IMR-90 (cell line): Measurements from ENCODE around the gene CAND1. TPM values are rescaled to one million over a fixed set of nuclear protein-coding genes. Genes with fewer than 3 reads are reported as not detected.

Experiments
- ATAC-seq: fragments of 200-7000 bp; cut with Tn5 transposase; 2 replicates; pipeline ENCODE4 v1.9.1; 2020; ENCODE audit warnings: low read depth, mild to moderate bottlenecking, moderate library complexity
- BruUV-seq: library from RNA; stranded (reverse); fragments of 400-500 nt; replicated peaks from 2 replicates; lab custom pipeline; 2021; lab: Mats Ljungman, UMichigan
- CTCF ChIA-PET: fragments of 300-600 bp; formaldehyde crosslinking; extraction: SDS; loops from one replicate; lab custom pipeline; 2021; ENCODE audit warnings: antibody characterized with exemption; lab: Yijun Ruan, JAX
- POLR2A ChIA-PET: fragments of 300-600 bp; sonication (Branson Sonifier 250); formaldehyde crosslinking; loops from one replicate; lab custom pipeline; 2022; ENCODE audit warnings: antibody characterized with exemption; ENCODE audit not compliant: unreplicated experiment; lab: Charles Lee
- DNase-seq: peaks from one replicate; pipeline ENCODE4 v3.0.0; 2013
- H2AFZ ChIP-seq: replicated peaks from 2 replicates; pipeline ENCODE3; 2013; ENCODE audit warnings: low read length, mild to moderate bottlenecking; ENCODE audit not compliant: poor library complexity
- H2AK5ac ChIP-seq: 2 replicates; pipeline ENCODE4 v1.6.1; 2013; ENCODE audit warnings: low read depth, low read length, inconsistent platforms
- H2AK9ac ChIP-seq: replicated peaks from 2 replicates; pipeline ENCODE3; 2013; ENCODE audit warnings: mild to moderate bottlenecking, low read depth, low read length, moderate library complexity; ENCODE audit not compliant: poor library complexity
- H2BK120ac ChIP-seq: 2 replicates; pipeline ENCODE4 v1.6.1; 2013; ENCODE audit warnings: low read depth, low read length, inconsistent platforms
- H2BK15ac ChIP-seq: 3 replicates; pipeline ENCODE4 v1.6.1; 2013; ENCODE audit warnings: low read depth, low read length, inconsistent platforms
- H2BK20ac ChIP-seq: 2 replicates; pipeline ENCODE4 v1.6.1; 2013; ENCODE audit warnings: low read depth, mild to moderate bottlenecking, inconsistent platforms, low read length, moderate library complexity
- H2BK5ac ChIP-seq: 2 replicates; pipeline ENCODE4 v1.6.1; 2013; ENCODE audit warnings: mild to moderate bottlenecking, low read depth, low read length, inconsistent platforms; ENCODE audit not compliant: poor library complexity, severe bottlenecking
- H3K14ac ChIP-seq: replicated peaks from 2 replicates; pipeline ENCODE4 v1.6.1; 2013; ENCODE audit warnings: low read depth, low read length, inconsistent platforms
- H3K18ac ChIP-seq: 2 replicates; pipeline ENCODE4 v1.6.1; 2013; ENCODE audit warnings: low read depth, low read length, control low read depth
- H3K23ac ChIP-seq: 2 replicates; pipeline ENCODE4 v1.6.1; 2013; ENCODE audit warnings: low read depth, low read length, inconsistent platforms
- H3K27ac ChIP-seq: 2 replicates; pipeline ENCODE4 v1.5.1; 2013; ENCODE audit warnings: mild to moderate bottlenecking, control low read depth, low read length; ENCODE audit not compliant: insufficient read depth
- H3K27me3 ChIP-seq: 2 replicates; pipeline ENCODE4 v1.6.1; 2013; ENCODE audit warnings: low read length; ENCODE audit not compliant: control insufficient read depth, insufficient read depth
- H3K36me3 ChIP-seq: 2 replicates; pipeline ENCODE4 v1.6.1; 2013; ENCODE audit warnings: low read length, mixed read lengths; ENCODE audit not compliant: control insufficient read depth, insufficient read depth
- H3K4ac ChIP-seq: 2 replicates; pipeline ENCODE4 v1.6.1; 2013; ENCODE audit warnings: low read depth, low read length, inconsistent platforms
- H3K4me1 ChIP-seq: 2 replicates; pipeline ENCODE4 v1.6.1; 2013; ENCODE audit warnings: low read length, mixed read lengths; ENCODE audit not compliant: control insufficient read depth, insufficient read depth
- H3K4me2 ChIP-seq: 2 replicates; pipeline ENCODE4 v1.6.1; 2013; ENCODE audit warnings: low read depth, mild to moderate bottlenecking, control low read depth, low read length, moderate library complexity
- H3K4me3 ChIP-seq: 2 replicates; pipeline ENCODE4 v1.5.1; 2013; ENCODE audit warnings: low read depth, mild to moderate bottlenecking, control low read depth, low read length, moderate library complexity; ENCODE audit not compliant: insufficient read depth
- H3K56ac ChIP-seq: 2 replicates; pipeline ENCODE4 v1.6.1; 2013; ENCODE audit warnings: low read length, inconsistent platforms; ENCODE audit not compliant: insufficient read depth; ENCODE audit errors: extremely low read depth
- H3K79me1 ChIP-seq, 2 experiments: 2 replicates each; pipeline ENCODE4 v1.6.1; 2013; ENCODE audit warnings: low read length in 2 of 2, inconsistent platforms in 1 of 2, low read depth in 1 of 2
- H3K9ac ChIP-seq: 2 replicates; pipeline ENCODE4 v1.6.1; 2013; ENCODE audit warnings: low read depth, low read length, control low read depth
- H3K9me1 ChIP-seq: 2 replicates; pipeline ENCODE4 v1.6.1; 2013; ENCODE audit warnings: low read length, inconsistent platforms; ENCODE audit not compliant: insufficient read depth
- H3K9me3 ChIP-seq: 2 replicates; pipeline ENCODE4 v1.6.1; 2013; ENCODE audit warnings: low read length; ENCODE audit not compliant: control insufficient read depth, insufficient read depth
- H4K20me1 ChIP-seq: 2 replicates; pipeline ENCODE4 v1.6.1; 2013; ENCODE audit warnings: low read length, inconsistent platforms; ENCODE audit not compliant: insufficient read depth
- H4K5ac ChIP-seq: 2 replicates; pipeline ENCODE4 v1.6.1; 2013; ENCODE audit warnings: mild to moderate bottlenecking, low read depth, low read length, control low read depth
- H4K8ac ChIP-seq, 2 experiments: 2 replicates each; pipeline ENCODE4 v1.6.1; 2013; ENCODE audit warnings: low read depth in 2 of 2, low read length in 2 of 2, control low read depth in 1 of 2, inconsistent platforms in 1 of 2
- H4K91ac ChIP-seq: 2 replicates; pipeline ENCODE4 v1.6.1; 2013; ENCODE audit warnings: low read depth, low read length, inconsistent platforms; ENCODE audit not compliant: insufficient read depth
- BHLHE40 ChIP-seq: fragments of 150-350 bp; IDR thresholded peaks from 2 replicates; pipeline ENCODE4 v1.6.1; 2016; ENCODE audit warnings: mild to moderate bottlenecking, low read depth, low read length
- CTCF ChIP-seq: conservative IDR thresholded peaks from 2 replicates; pipeline ENCODE4 v1.5.1; 2012; ENCODE audit warnings: mild to moderate bottlenecking, low read depth, low read length, improper control_type of control experiment
- FOS ChIP-seq: fragments of 150-350 bp; IDR thresholded peaks from 2 replicates; pipeline ENCODE4 v1.6.1; 2016; ENCODE audit warnings: low read depth, low read length
- MAFK ChIP-seq: IDR thresholded peaks from 2 replicates; pipeline ENCODE4 v1.6.1; 2012; ENCODE audit warnings: low read depth, low read length, improper control_type of control experiment
- NFE2L2 ChIP-seq: fragments of 150-350 bp; IDR thresholded peaks from 2 replicates; pipeline ENCODE4 v1.6.1; 2016; ENCODE audit warnings: low read depth, mild to moderate bottlenecking, low read length
- POLR2A ChIP-seq: IDR thresholded peaks from 2 replicates; pipeline ENCODE4 v1.6.1; 2012; ENCODE audit warnings: mild to moderate bottlenecking, low read depth, low read length
- RAD21 ChIP-seq: IDR thresholded peaks from 2 replicates; pipeline ENCODE4 v1.6.1; 2012; ENCODE audit warnings: low read length, improper control_type of control experiment
- USF2 ChIP-seq: fragments of 150-350 bp; IDR thresholded peaks from 2 replicates; pipeline ENCODE4 v1.6.1; 2017; ENCODE audit warnings: mild to moderate bottlenecking, antibody characterized with exemption, low read length, low read depth
- dilution Hi-C: fragments of 300-500 bp; cut with HindIII; formaldehyde crosslinking; loops from one replicate; pipeline ENCODE4 v1.14.3; 2018; ENCODE audit warnings: low sequenced_read_pairs; ENCODE audit not compliant: unreplicated experiment
- in situ Hi-C: fragments of 300-500 bp; cut with MboI; formaldehyde crosslinking; loops from 3 replicates; pipeline ENCODE4 v1.14.3; 2019; ENCODE audit warnings: low sequenced_read_pairs, inconsistent platforms, mixed read lengths
- intact Hi-C: fragments of 100-400 bp; cut with micrococcal nuclease; formaldehyde crosslinking; loops from 2 replicates; pipeline ENCODE4 v1.10.0; 2022
- polyA plus RNA-seq, 3 experiments: library from polyadenylated mRNA; depleted of rRNA; stranded (reverse); fragments of >200 nt; gene quantifications; 2 replicates each; pipeline ENCODE4 v1.2.3, GENCODE V29; 2012; ENCODE audit warnings: low replicate concordance in 1 of 3
- total RNA-seq: library from RNA; depleted of rRNA; stranded (reverse); fragments of >200 nt; gene quantifications from 2 replicates; pipeline ENCODE4 v1.2.3, GENCODE V29; 2012
- TF ChIP-seq, protein P1 (sequence below): fragments of 150-350 bp; IDR thresholded peaks from 2 replicates; pipeline ENCODE4 v1.6.1; 2016; ENCODE audit warnings: low read depth, mild to moderate bottlenecking, low read length, moderate library complexity, borderline replicate concordance

The CAND1 gene
- total and polyA plus RNA-seq, 2 of the 4 experiments (the other 2 are of a cell fraction) = 42.6 to 91.4 TPM

GRCh38 chr12:67364228-67364627, 95.1 kb downstream of the CAND1 start:
- POLR2A ChIA-PET = no interaction called here

More at GRCh38 chr12:67364228-67364627, 95.1 kb downstream of the CAND1 start:
- Histone ChIP-seq H3K4me3 (no peak overlapping the region), H4K8ac (no peak overlapping the region), H3K36me3 (no peaks in the 10 kb centered on the region), H3K4me1 (peaks cover 5% of the 10 kb centered on the region; the same call in 1 of the 2 replicates), H3K79me1 (no peaks in the 10 kb centered on the region), H2BK5ac (no peak overlapping the region), H3K4ac (no peak overlapping the region), H3K4me2 (no peak overlapping the region), H2AK5ac (no peak overlapping the region), H2AK9ac (no peak overlapping the region), H3K14ac (no peak overlapping the region), H2BK120ac (no peak overlapping the region), H3K9ac (no peak overlapping the region), H4K20me1 (no peaks in the 10 kb centered on the region), H2BK20ac (no peak overlapping the region), H3K23ac (no peak overlapping the region), H2AFZ (no peak overlapping the region), H3K9me1 (no peaks in the 10 kb centered on the region), H3K56ac (no peak overlapping the region), H2BK15ac (no peak overlapping the region), H4K5ac (no peak overlapping the region), H4K91ac (no peak overlapping the region), H3K27me3 (no peaks in the 10 kb centered on the region), H3K18ac (no peak overlapping the region), H3K9me3 (peaks cover 2% of the 10 kb centered on the region; the same call in 1 of the 2 replicates), H3K27ac (no peak overlapping the region)
- intact Hi-C loops (no loop called here), in situ Hi-C loops (no loop called here), dilution Hi-C loops (no loop called here)
- CTCF ChIA-PET = interaction anchor here (0.6 kb wide), 1 partner anchor 639 kb away, joined by 5 read pairs; no protein-coding TSS in a partner anchor
- no TSS peak for BruUV-seq
- DNase-seq (no peak), ATAC-seq (no peak)
- TF ChIP-seq, protein P1, sequence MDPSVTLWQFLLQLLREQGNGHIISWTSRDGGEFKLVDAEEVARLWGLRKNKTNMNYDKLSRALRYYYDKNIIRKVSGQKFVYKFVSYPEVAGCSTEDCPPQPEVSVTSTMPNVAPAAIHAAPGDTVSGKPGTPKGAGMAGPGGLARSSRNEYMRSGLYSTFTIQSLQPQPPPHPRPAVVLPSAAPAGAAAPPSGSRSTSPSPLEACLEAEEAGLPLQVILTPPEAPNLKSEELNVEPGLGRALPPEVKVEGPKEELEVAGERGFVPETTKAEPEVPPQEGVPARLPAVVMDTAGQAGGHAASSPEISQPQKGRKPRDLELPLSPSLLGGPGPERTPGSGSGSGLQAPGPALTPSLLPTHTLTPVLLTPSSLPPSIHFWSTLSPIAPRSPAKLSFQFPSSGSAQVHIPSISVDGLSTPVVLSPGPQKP = no peak
- no peak for TF ChIP-seq BHLHE40
- no peak for TF ChIP-seq USF2
- TF ChIP-seq MAFK = no peak
- TF ChIP-seq CTCF = no peak
- no peak for TF ChIP-seq POLR2A
- no peak for TF ChIP-seq NFE2L2
- TF ChIP-seq RAD21 = no peak
- TF ChIP-seq FOS = no peak
